Mesothelial cell of epicardium (in vitro differentiated cells): ENCODE measurements around the gene ARL15. TPM values are rescaled to one million over a fixed set of nuclear protein-coding genes. Genes with fewer than 3 reads are reported as not detected.

Experiments used
- DNase-seq, 2 experiments: peaks; one replicate each; pipeline ENCODE4 v3.0.0; 2021; ENCODE audit warnings: low spot score in 2 of 2; ENCODE audit not compliant: unreplicated experiment in 2 of 2
- H3K27ac Mint-ChIP-seq: 2 replicates; pipeline ENCODE4 v1.8.0; 2021; ENCODE audit warnings: mixed read lengths
- H3K27me3 Mint-ChIP-seq: 2 replicates; pipeline ENCODE4 v1.8.0; 2021; ENCODE audit warnings: low read depth, mixed read lengths
- H3K36me3 Mint-ChIP-seq: 2 replicates; pipeline ENCODE4 v1.8.0; 2021; ENCODE audit warnings: mixed read lengths
- H3K4me1 Mint-ChIP-seq: 2 replicates; pipeline ENCODE4 v1.8.0; 2021; ENCODE audit warnings: mixed read lengths
- H3K4me3 Mint-ChIP-seq: 2 replicates; pipeline ENCODE4 v1.8.0; 2021; ENCODE audit warnings: mild to moderate bottlenecking, moderate library complexity, mixed read lengths
- H3K9me3 Mint-ChIP-seq: 2 replicates; pipeline ENCODE4 v1.8.0; 2021; ENCODE audit warnings: mixed read lengths
- total RNA-seq: library from RNA; stranded (reverse); gene quantifications from 3 replicates; pipeline ENCODE4 v1.2.1, GENCODE V29; 2021
- TF ChIP-seq, protein P1 (sequence below): fragments of 200-600 bp; sonication (generic); IDR thresholded peaks from one replicate; pipeline ENCODE4 v1.5.0; 2021; ENCODE audit warnings: antibody characterized with exemption; ENCODE audit not compliant: unreplicated experiment

ARL15 gene
- total RNA-seq, 1 donor from 2014 or later, result 24.8 TPM

DNA sequence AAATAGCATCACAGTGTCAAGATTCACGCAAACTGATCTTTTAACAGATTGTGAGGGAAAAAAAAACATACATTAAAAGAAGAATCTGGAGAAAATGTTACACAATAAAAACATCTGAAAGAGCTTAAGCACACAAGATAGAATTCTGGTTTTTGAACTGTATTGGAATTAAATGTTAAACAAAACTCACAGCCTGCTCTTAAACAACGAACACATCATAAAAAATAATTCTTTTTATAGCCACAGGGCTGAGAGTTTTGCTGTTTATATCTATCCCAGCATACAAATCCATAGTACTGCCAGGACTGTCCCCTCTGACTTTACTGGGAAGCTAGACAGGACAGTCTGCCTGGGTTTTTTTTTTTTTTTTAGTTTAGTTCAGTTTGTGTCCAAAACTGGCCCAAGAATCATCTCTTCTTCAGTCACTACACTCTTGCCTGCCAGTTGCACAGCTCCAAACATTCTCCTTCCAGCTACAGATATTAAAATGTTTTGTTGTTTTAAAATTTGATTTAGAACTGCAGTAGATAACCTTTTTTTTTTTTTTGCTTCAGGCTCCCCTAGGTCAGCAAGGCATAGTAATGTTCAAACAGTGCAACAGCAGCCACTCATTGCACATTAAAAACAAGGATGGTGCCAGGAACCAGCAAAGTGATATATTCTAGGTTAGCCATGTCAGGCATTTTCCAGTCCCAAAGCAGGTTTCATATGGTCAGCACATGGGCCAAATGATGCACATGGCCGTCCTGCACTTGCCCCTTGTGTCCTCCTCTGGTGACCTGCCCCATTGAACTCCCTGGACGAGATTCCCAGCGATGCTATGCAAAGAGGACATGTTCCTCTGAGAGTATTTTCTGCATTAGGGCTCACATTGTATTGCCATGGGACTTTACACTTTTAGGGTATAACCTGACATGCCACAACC lies 173.6 kb downstream of the ARL15 start:
- H3K27me3 Mint-ChIP-seq, result no peaks in the 10 kb centered on the region
- H3K9me3 Mint-ChIP-seq, result peaks cover 10% of the 10 kb centered on the region
- no peak overlapping the region for H3K4me3 Mint-ChIP-seq
- DNase-seq, result no peak
- H3K36me3 Mint-ChIP-seq, result peaks cover 1% of the 10 kb centered on the region
- peak overlapping the region; percentile 36 for H3K27ac Mint-ChIP-seq
- peaks cover 21% of the 10 kb centered on the region for H3K4me1 Mint-ChIP-seq
- TF ChIP-seq, protein P1, sequence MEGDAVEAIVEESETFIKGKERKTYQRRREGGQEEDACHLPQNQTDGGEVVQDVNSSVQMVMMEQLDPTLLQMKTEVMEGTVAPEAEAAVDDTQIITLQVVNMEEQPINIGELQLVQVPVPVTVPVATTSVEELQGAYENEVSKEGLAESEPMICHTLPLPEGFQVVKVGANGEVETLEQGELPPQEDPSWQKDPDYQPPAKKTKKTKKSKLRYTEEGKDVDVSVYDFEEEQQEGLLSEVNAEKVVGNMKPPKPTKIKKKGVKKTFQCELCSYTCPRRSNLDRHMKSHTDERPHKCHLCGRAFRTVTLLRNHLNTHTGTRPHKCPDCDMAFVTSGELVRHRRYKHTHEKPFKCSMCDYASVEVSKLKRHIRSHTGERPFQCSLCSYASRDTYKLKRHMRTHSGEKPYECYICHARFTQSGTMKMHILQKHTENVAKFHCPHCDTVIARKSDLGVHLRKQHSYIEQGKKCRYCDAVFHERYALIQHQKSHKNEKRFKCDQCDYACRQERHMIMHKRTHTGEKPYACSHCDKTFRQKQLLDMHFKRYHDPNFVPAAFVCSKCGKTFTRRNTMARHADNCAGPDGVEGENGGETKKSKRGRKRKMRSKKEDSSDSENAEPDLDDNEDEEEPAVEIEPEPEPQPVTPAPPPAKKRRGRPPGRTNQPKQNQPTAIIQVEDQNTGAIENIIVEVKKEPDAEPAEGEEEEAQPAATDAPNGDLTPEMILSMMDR, result no peak

DNA sequence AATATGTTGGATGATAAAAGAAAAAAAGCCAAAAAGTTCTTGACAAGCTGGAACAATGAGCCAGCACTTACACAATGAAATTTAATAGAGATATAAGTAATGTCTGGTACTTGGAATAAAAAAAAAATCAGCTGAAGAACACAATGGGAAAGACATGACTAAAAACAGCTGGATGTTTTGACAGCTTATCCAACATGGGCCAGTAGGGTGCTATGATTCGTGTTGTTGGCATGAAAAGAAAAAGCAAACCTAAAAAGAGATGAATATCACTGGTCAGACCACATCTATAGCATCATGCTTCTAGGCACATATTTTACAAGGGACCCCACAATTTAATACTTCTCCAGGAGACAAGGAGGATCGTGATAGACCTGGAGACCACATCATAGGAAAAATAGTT lies 175.3 kb downstream of the ARL15 start:
- DNase-seq, result no peak
- Mint-ChIP-seq H3K9me3 (peaks cover 10% of the 10 kb centered on the region), H3K27me3 (no peaks in the 10 kb centered on the region), H3K4me3 (no peak overlapping the region), H3K27ac (no peak overlapping the region), H3K4me1 (peaks cover 21% of the 10 kb centered on the region), H3K36me3 (peaks cover 1% of the 10 kb centered on the region)
- TF ChIP-seq, protein P1, result no peak

DNA sequence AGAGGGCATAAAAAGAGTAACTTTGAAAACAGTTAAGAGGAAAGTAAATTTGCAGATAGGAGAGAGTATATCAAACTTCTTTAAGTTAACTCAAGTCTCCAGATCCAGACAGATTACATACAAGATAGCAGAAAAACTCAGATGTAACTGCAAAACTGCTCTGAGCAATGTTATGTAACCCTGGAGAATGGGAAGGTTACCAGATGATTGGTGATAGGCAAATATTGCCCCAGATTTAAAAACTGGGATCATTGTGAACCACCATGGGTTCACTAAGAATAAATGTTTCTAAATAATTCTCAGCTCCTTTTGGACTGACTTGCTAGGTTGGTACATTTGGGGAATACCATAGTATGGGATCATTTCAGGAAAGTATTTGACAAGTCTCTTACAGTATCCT lies 176.5 kb downstream of the ARL15 start:
- H3K4me1 Mint-ChIP-seq, result peaks cover 21% of the 10 kb centered on the region
- H3K36me3 Mint-ChIP-seq, result no peaks in the 10 kb centered on the region
- H3K4me3 Mint-ChIP-seq, result no peak overlapping the region
- peaks cover 4% of the 10 kb centered on the region for H3K9me3 Mint-ChIP-seq
- H3K27ac Mint-ChIP-seq, result no peak overlapping the region
- no peak for DNase-seq
- TF ChIP-seq, protein P1, result no peak
- H3K27me3 Mint-ChIP-seq, result no peaks in the 10 kb centered on the region

DNA sequence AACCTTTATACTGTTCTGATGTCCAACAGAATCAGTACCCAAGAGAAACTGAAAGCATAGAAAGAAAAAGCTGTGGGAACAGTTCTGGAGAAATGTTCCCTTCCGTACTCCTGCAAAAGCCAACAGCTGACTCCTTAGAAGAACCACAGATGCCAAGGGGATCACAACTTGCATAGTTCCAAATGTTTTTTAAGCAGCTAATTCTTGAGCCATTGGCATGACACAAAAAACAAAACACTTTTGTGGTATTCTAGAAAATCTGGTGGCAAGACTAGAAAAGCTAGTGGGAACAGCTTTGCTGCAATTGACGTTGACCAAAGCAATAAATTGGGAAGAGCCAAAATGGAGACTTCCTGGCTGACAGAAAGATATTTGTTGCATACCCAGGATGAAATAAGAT lies 189.9 kb downstream of the ARL15 start:
- Mint-ChIP-seq H3K9me3 (peaks cover 7% of the 10 kb centered on the region), H3K27me3 (no peaks in the 10 kb centered on the region), H3K4me1 (peaks cover 11% of the 10 kb centered on the region), H3K27ac (no peak overlapping the region), H3K36me3 (peaks cover 1% of the 10 kb centered on the region), H3K4me3 (no peak overlapping the region)
- TF ChIP-seq, protein P1, result no peak
- DNase-seq, result no peak

DNA sequence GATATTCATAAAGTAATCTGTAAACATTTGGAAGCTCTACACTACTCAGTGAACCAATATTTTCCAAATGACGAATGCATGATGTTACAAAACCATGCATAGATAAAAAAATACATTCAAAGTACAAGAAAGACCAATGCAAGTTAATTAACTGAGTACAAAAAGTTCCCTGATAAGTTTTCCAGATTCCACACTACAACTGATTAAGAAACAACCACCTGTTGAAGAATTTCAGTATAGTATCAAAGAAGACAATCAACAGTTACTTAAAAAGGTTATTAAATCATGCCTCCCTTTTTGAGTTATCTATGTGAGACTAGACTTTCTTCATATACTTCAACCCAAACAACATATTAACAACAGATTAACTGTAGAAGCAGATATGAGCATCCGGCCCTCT lies 192.4 kb downstream of the ARL15 start:
- H3K27ac Mint-ChIP-seq, result no peak overlapping the region
- peaks cover 7% of the 10 kb centered on the region for H3K4me1 Mint-ChIP-seq
- no peak for DNase-seq
- H3K9me3 Mint-ChIP-seq, result peaks cover 5% of the 10 kb centered on the region
- H3K27me3 Mint-ChIP-seq, result no peaks in the 10 kb centered on the region
- H3K4me3 Mint-ChIP-seq, result no peak overlapping the region
- TF ChIP-seq, protein P1, result no peak
- no peaks in the 10 kb centered on the region for H3K36me3 Mint-ChIP-seq
